Measurements from ENCODE around the gene ATPAF2. TPM values are rescaled to one million over a fixed set of nuclear protein-coding genes. Genes with fewer than 3 reads are reported as not detected.

The ATPAF2 gene
- total RNA-seq, 2 experiments from 2014 or later, result 27.0 to 32.4 TPM

DNA sequence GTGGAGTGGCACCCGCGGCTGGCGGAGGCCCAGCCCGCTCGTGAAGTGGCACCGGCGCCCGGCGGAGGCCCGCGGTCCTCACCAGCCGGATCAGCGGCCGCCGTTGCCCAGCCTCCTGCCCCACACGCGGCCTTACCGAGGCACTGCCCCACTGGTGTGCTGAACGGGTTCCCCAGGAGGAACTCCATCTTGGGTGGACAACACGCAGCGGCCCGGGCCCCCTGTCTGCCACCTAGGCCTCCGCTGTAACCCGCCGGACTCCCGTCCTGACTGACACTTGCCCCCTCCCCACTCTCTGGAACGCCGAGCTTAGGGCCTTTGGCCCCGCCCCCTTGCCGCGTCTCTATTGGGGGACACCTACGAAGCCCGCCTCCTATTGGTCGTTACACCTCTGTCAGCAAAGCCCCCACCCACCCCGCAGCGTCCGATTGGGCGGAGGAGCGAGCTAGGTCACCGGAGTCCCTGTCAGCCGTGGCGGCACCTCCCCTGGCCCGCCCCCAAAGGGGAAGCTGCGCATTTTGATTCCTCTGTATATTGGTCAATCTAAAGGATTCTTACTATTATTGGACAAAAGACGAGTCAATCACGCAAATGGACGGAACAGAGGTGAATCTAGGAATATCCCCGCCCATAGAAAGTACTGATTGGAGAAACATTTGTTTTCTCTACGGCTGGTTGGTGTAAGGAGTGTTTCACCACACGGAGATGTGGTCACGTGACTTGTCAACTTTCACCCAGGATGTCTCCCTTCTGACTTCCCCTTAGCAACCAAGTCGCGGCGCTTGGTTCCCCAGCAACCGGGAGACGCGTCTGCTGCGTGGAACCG is 66.6 kb downstream of the ATPAF2 start, which contains the start of the genes DRC3 and TOM1L2:
Gene DRC3, plus strand, starts transcription at position 737 of the 826 bp plus-strand sequence. CDS start 4,737 bp downstream, outside the sequence.
Gene TOM1L2, minus strand, starts transcription at position 275 of the 826 bp plus-strand sequence. Its CDS starts 87 bp downstream, at position 188.
- Mint-ChIP-seq H3K27ac (peak within 1 kb of the TSS; percentile 95), H3K9me3 (no peaks in the 10 kb centered on the region), H3K27me3 (no peaks in the 10 kb centered on the region), H3K36me3 (ENCODE audit: low read depth) (no peaks in the 10 kb centered on the region), H3K4me1 (peaks cover 41% of the 10 kb centered on the region), H3K4me3 (peak within 1 kb of the TSS; percentile 95)
- DNase-seq, result peak; percentile 100
- CTCF ChIA-PET, result interaction anchor here (0.9 to 1.5 kb wide), 3 partner anchors 10 to 18 kb away, joined by 4 to 5 read pairs (median 4); no protein-coding TSS in a partner anchor
- POLR2A ChIA-PET, result interaction anchor here (0.9 kb wide), 1 partner anchor 12 kb away, joined by 3 read pairs; no protein-coding TSS in a partner anchor

DNA sequence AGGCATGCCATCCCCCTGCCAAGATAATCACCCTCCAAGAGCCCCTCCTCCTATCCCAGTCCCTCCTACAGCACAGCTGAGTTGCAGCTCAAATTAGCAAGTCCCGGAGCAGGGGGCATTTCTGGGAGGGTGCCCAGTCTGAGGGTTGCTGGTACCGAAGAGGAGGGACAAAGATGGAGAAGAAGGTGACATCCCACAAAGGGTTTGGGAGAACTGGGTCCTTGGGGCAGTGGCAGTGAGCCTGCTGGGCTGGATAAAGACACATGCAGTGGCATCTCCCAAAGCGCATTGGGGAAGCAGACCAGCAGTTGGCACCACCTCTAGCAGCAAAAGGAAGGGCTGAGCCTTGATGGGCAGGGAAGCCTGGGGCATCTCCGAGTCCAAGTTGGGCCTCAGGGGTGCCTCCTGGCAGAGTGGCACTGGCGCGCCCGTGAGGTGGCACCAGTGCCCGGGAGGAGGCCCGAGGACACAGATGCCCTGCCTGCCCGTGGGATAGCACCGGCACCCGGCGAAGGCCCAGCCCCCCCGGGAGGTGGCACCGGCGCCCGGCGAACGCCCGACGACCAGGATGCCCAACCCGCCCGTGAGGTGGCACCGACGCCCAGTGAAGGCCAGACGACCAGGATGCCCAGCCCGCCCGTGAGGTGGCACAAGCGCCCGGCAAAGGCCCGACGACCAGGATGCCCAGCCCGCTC is 67.4 kb downstream of the ATPAF2 start:
- H3K9me3 Mint-ChIP-seq, result no peaks in the 10 kb centered on the region
- no peaks in the 10 kb centered on the region for H3K36me3 Mint-ChIP-seq (ENCODE audit: low read depth)
- H3K27ac Mint-ChIP-seq, result peak overlapping the region; percentile 78
- H3K27me3 Mint-ChIP-seq, result no peaks in the 10 kb centered on the region
- ChIA-PET CTCF (interaction anchor here (0.9 kb wide), 1 partner anchor 9 kb away, joined by 5 read pairs; no protein-coding TSS in a partner anchor), POLR2A (no interaction called here)
- H3K4me1 Mint-ChIP-seq, result peaks cover 48% of the 10 kb centered on the region
- H3K4me3 Mint-ChIP-seq, result peak overlapping the region; percentile 77
- peak; percentile 37 for DNase-seq

DNA sequence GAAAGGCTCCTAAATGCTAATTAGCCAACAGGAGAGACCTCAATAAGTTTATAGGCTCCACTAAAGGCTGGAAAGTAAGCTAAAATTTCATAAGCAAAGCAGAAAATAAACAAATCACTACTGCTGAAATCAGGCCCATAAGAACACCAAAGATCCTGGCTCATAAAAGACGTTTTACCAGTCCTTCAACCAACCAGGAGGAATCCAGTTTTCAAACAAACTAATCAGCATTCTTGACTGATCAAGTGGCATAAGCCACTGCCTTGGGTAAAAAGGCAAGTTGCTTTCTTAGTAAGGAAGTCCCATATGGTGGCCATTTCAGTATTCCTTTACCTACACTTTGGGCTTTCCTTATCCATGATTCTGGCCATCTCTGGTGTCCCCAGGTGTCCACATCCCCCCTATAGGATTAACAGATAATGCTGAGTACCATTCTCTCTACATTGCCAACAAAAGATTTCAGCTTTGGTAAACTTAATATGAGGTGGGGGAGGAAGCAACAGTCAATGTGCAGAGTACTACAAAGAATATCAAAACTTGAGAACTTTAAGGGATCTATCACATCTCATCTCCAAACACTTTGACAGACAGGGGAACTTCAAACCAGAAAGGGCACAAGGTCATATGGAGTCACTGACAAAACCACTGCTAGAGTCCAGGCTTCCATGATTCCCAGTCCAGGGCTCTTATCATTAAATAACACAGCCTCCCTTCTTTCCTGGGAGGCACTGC is 68.1 kb downstream of the ATPAF2 start:
- Mint-ChIP-seq H3K9me3 (no peaks in the 10 kb centered on the region), H3K36me3 (ENCODE audit: low read depth) (no peaks in the 10 kb centered on the region), H3K4me1 (peaks cover 55% of the 10 kb centered on the region), H3K27ac (peak overlapping the region; percentile 78), H3K27me3 (no peaks in the 10 kb centered on the region), H3K4me3 (peak overlapping the region; percentile 77)
- ChIA-PET CTCF (no interaction called here), POLR2A (no interaction called here)
- no peak for DNase-seq

Other genes with a start within 250 kb of the ATPAF2 start
- gene SREBF1, start 202.2 kb downstream of the ATPAF2 start, total RNA-seq, result 100 to 1,000 TPM; 175 to 176 TPM
- 10 to 100 TPM; 29.5 to 32.0 TPM for gene TOM1L2, start 66.8 kb downstream of the ATPAF2 start, total RNA-seq
- gene DRC3, start 66.3 kb downstream of the ATPAF2 start, total RNA-seq, result under 1 TPM in 1 of 2 experiments, not detected in 1; 0.06 TPM
- gene GID4, start 240 bp upstream of the ATPAF2 start, total RNA-seq, result 1 to 10 TPM; 8.6 to 8.8 TPM
- gene DRG2, start 48.8 kb upstream of the ATPAF2 start, total RNA-seq, result 10 to 100 TPM; 45.9 to 52.2 TPM
- under 1 TPM; 0.23 to 0.35 TPM for gene MYO15A, start 69.6 kb upstream of the ATPAF2 start, total RNA-seq
- 100 to 1,000 TPM in 1 of 2 experiments, 10 to 100 TPM in 1; 98.2 to 102 TPM for gene ALKBH5, start 144.7 kb upstream of the ATPAF2 start, total RNA-seq
- 10 to 100 TPM; 24.7 to 24.9 TPM for gene LLGL1, start 186.5 kb upstream of the ATPAF2 start, total RNA-seq
- 100 to 1,000 TPM; 323 to 328 TPM for gene FLII, start 219.6 kb upstream of the ATPAF2 start, total RNA-seq
- 1 to 10 TPM; 6.8 to 8.5 TPM for gene MIEF2, start 221.5 kb upstream of the ATPAF2 start, total RNA-seq